Activated naive CD8-positive, alpha-beta T cell treated with anti-CD3 and anti-CD28 coated beads, Interleukin-2, amount 50 U/mL, for 16 hours (primary cell): Measurements from ENCODE around the gene ACVRL1.

Experiments
- DNase-seq: peaks from one replicate; pipeline ENCODE4 v3.0.0-alpha.2; 2020; ENCODE audit warnings: low read depth, low spot score

The ACVRL1 gene

GRCh38 chr12:51962737-51963136 is 55.4 kb downstream of the ACVRL1 start:
- no peak for DNase-seq

GRCh38 chr12:51963477-51963876 is 56.2 kb downstream of the ACVRL1 start:
- no peak for DNase-seq

GRCh38 chr12:51969643-51970042 is 62.3 kb downstream of the ACVRL1 start:
- no peak for DNase-seq

- no peak for DNase-seq
Observed at GRCh38 chr12:51970904-51971646, 63.8 kb downstream of the ACVRL1 start.

GRCh38 chr12:51971679-51972421 is 64.5 kb downstream of the ACVRL1 start:
- no peak for DNase-seq

- DNase-seq, result no peak
Observed at GRCh38 chr12:51972422-51972812, 65.1 kb downstream of the ACVRL1 start.

GRCh38 chr12:51972849-51973273 is 65.6 kb downstream of the ACVRL1 start:
- no peak for DNase-seq
